SH-SY5Y (cell line): ENCODE measurements around the gene C16orf78.

Experiments used
- GATA2 ChIP-seq: IDR thresholded peaks from 2 replicates; pipeline ENCODE4 v1.6.1; 2011; ENCODE audit warnings: mild to moderate bottlenecking, low read depth, low read length
- GATA3 ChIP-seq: IDR thresholded peaks from 2 replicates; pipeline ENCODE4 v1.6.1; 2011; ENCODE audit warnings: low read depth, mild to moderate bottlenecking, low read length, moderate library complexity

DNA sequence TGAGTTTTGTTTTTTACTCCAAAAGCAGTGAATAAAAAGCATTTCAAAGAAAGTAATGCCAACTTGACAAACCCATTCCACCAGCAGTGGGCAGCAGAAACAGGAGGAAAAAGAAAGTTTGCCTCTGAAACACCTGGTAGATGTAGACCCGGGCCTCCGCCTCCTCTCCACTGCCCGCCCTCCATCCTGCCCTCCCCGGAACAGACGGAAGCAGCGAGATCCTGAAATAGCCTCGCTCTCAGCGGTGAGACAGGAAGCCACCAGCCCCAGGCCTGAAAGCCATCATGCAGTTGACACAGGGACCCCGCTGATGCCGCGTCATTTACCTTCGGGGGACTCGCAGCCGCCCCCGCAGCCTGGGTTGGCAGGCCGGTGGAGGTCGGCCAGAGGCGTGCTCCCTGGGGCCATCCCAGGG lies 67.8 kb downstream of the C16orf78 start:
- TF ChIP-seq GATA2 (no peak), GATA3 (no peak)
